HG03280 (cell line): ENCODE results near the gene CRADD.
"Not testable (repeated sequence)": the region's sequence is repeated elsewhere in the genome, so short reads cannot be mapped to it uniquely, and the experiment has no call there.

Source experiments
- ATAC-seq: cut with Tn5 transposase; IDR thresholded peaks from one replicate; pipeline ENCODE4 v1.9.1; 2021; ENCODE audit warnings: mild to moderate bottlenecking, moderate library complexity; ENCODE audit not compliant: unreplicated experiment

CRADD gene

GRCh38 chr12:93781961-93782360 is 104.8 kb downstream of the CRADD start:
- not testable (repeated sequence) for ATAC-seq

- ATAC-seq: no peak
Observed at GRCh38 chr12:93782853-93783252, 105.7 kb downstream of the CRADD start.

- ATAC-seq: no peak
Observed at GRCh38 chr12:93783832-93784231, 106.7 kb downstream of the CRADD start.

- ATAC-seq: no peak
Observed at GRCh38 chr12:93784339-93785086, 107.3 kb downstream of the CRADD start.

GRCh38 chr12:93785249-93786010 is 108.3 kb downstream of the CRADD start:
- ATAC-seq: no peak

GRCh38 chr12:93786656-93787397 is 109.7 kb downstream of the CRADD start:
- ATAC-seq: no peak

- no peak for ATAC-seq
Observed at GRCh38 chr12:93788853-93789252, 111.7 kb downstream of the CRADD start.

- no peak for ATAC-seq
Observed at GRCh38 chr12:93789767-93790166, 112.6 kb downstream of the CRADD start.

GRCh38 chr12:93790472-93791152 is 113.4 kb downstream of the CRADD start:
- no peak for ATAC-seq

GRCh38 chr12:93793007-93793406 is 115.8 kb downstream of the CRADD start:
- ATAC-seq: no peak

GRCh38 chr12:93793983-93794382 is 116.8 kb downstream of the CRADD start:
- ATAC-seq: no peak

- ATAC-seq: no peak
Observed at GRCh38 chr12:93794738-93795137, 117.6 kb downstream of the CRADD start.

- ATAC-seq: no peak
Observed at GRCh38 chr12:93795352-93795751, 118.2 kb downstream of the CRADD start.

GRCh38 chr12:93796729-93797128 is 119.6 kb downstream of the CRADD start:
- ATAC-seq: no peak

- no peak for ATAC-seq
Observed at GRCh38 chr12:93798279-93799151, 121.3 kb downstream of the CRADD start.

GRCh38 chr12:93801666-93802065 is 124.5 kb downstream of the CRADD start:
- not testable (repeated sequence) for ATAC-seq

GRCh38 chr12:93802293-93802692 is 125.1 kb downstream of the CRADD start:
- ATAC-seq: no peak

- no peak for ATAC-seq
Observed at GRCh38 chr12:93802698-93803423, 125.7 kb downstream of the CRADD start.

- no peak for ATAC-seq
Observed at GRCh38 chr12:93803424-93803807, 126.2 kb downstream of the CRADD start.
